ENCODE results near the gene CACNA2D4.

The CACNA2D4 gene

DNA sequence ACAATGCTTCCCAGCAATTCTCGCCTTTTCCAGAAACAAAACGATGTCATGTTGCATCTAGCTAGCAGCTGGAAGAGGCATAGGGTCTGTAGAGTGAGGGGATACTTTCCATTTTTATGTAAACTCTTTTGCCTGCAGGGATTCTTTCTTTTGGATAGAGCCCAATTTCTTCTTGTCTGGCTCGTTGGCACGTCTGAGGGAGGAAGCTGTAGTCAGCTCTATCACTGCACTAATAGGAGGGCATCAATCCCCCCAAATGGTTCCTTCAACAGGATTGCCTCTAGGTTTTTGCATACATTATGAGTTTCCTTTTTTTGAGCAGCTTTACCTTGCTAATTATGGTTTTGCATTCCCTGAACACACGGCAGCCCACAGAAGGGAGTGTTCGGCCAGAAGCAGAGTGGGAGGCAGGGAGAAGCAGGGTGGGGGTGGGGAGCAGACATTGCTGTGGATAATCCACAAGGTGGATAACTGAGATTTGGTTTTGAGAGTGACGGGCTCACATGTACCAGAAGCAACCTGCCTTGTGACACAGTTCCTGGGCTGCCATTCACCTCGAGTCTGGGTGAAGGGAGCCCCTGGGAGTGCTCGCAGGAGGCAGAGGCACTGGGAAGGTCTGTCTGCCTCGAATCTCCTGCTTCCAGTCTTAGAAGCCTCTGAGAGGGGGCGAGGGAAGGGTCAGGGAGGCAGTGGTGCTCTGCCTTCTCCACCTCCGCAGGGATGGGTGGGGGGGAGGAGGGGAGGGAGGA is 73.6 kb downstream of the CACNA2D4 start:
- no peak for DNase-seq (ENCODE audit: low read depth in 2 of 2)

DNA sequence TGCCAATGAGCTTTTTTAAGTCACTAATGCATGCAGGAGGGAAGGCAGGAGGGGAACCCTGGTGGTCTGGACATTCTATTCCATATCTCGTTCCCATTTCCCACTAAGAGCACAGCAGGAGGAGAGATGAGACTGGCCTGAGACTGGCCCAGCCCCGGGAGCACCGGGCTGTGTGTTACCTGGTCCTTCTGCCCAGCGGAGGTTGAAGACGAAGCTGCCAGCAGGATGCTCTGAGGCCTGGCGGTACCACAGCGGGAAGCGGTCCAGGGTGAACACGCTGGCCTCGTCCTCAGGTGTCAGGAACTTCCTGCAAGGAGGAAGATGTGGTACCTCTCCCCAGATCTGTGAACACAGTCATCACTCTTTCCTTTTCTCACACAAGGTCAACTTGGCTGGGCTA is 74.2 kb downstream of the CACNA2D4 start:
- no peak for DNase-seq (ENCODE audit: low read depth in 2 of 2)

DNA sequence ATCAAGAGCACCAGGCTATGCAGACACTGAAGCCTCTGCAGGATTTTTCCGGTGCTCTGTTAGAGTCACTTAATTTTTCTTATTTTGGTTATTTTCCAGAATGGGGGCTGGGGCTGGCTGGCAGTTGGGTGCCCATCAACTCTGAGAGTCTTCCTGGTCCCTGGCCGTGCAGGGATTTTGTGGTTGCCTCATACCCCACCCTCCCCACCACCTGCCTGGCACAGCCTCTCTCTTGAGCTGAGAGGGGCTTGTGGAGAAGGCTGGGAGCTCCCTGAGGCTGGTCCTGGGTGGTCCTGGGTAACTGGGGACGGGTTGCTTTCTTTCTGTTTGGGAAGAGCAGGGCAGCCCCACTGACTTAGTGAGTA is 74.8 kb downstream of the CACNA2D4 start:
- no peak for DNase-seq (ENCODE audit: low read depth in 2 of 2)

DNA sequence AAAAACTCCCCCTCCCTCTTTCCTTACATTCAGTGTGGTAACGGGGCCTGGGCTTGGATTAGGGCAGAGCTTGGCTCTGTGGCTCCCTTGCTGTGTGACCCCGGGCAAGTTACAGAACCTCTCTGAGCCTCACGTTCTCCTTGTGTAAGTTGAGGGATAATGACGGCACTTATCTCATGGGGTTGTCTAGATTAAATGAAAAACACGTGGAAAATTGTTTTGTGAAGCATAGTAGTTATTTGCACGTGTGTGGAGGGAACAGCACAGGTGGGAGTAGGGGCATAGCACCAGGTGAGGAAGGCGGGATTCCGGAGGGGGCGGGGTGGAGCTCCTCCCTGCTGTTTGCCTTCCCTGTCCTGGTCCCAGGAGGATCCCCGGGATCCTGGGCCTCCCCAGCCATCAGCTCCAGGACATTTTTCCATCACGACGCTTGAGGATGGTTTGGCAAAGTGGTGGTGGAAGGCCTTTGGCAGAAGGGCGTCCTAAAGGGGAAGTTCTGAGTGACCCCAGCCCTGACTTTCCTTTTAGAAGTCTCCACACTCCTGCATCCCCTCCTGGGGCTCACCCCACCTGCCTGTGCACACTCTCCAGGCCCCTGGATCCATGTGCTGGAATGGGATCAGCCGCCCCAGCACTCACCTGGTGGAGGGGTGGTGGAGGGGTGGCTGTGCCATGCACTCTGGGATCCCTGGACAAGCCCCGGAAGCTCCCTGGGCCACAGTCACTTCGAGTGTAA is 75.4 kb downstream of the CACNA2D4 start:
- DNase-seq (ENCODE audit: low read depth in 2 of 2): no peak

DNA sequence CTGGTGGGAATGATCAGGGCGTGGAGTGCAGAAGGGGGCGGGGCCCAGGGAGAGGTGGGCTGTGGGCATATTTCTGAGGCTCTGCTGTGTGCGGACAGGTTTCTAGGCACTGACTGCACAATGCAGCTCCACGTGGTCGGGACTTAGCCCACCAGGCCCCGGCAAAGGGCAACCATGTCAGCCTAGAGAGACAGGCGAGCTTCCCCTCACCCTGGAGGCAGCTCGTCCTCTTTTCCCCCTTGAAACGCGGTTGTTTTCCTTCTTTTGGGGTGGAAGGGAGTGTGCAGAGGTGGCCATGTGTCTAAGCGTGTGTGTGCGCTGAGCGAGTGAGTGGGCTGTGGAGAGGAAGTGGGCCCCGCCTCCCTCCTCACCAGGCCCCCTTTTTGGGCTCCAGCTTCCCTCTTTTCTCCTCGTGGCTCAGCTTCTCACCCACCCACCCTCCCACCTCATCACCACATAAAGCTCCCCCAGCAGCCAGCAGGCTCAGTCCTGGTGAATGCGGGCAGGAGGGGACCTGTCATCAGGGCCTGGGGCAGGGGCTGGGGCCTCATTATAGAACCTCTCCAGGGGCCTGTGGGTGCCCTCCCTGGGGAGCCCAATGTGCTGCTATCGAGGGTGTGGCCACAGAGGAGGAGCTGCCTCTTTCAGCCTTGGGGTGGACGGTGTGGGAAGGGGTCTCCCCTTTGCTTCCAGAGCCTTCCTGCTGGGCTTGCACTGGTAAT is 76.1 kb downstream of the CACNA2D4 start:
- DNase-seq (ENCODE audit: low read depth in 2 of 2): no peak

DNA sequence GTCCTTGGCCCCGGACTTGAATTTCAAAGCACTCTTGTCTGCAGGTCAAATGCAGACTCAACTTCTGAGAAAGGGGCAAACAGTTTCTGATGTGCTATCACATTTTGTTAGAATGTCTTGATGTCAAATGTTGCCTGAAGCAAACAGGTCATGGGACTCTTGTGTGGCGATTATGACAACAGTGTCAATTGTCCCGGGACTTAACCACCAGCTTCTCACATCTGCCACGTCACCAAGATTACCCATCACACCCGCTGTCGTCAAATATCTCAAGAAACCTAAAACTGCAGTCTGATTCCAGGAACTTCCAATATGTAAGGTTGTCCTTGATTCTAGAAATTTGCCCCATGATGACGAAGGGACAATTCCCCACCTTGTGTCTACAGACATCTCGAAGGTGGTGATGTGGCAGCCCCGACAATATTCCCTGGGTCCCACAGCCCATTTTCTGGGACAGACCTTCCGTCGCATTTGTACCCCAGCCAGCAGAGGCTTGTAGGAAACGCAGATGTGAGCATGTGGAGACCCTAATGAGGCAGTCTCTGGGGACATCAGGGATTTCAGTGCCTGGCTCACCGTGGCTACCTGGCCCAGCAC is 76.8 kb downstream of the CACNA2D4 start:
- no peak for DNase-seq (ENCODE audit: low read depth in 2 of 2)

DNA sequence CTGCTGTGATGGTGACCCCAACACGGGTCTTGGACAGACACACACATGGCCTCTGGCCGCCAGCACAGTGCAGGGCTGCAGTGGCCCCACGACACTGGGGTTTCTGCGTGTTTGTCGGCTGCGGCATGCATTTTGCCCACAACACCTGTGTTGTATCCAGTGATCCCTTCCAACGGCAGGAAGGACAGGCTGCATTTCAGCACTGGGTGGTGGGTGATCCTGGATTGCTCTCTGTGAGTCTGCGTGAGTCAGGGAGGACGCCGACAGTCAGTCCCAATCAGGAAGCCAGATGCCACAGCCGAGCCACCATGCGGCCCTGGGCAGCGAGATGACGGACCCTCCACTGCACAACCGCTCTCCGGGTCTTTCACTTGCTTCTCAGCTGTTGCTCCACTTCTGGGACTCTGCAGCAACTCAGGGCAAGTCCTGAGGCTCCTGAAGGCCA is 77.4 kb downstream of the CACNA2D4 start:
- DNase-seq (ENCODE audit: low read depth in 2 of 2): no peak

DNA sequence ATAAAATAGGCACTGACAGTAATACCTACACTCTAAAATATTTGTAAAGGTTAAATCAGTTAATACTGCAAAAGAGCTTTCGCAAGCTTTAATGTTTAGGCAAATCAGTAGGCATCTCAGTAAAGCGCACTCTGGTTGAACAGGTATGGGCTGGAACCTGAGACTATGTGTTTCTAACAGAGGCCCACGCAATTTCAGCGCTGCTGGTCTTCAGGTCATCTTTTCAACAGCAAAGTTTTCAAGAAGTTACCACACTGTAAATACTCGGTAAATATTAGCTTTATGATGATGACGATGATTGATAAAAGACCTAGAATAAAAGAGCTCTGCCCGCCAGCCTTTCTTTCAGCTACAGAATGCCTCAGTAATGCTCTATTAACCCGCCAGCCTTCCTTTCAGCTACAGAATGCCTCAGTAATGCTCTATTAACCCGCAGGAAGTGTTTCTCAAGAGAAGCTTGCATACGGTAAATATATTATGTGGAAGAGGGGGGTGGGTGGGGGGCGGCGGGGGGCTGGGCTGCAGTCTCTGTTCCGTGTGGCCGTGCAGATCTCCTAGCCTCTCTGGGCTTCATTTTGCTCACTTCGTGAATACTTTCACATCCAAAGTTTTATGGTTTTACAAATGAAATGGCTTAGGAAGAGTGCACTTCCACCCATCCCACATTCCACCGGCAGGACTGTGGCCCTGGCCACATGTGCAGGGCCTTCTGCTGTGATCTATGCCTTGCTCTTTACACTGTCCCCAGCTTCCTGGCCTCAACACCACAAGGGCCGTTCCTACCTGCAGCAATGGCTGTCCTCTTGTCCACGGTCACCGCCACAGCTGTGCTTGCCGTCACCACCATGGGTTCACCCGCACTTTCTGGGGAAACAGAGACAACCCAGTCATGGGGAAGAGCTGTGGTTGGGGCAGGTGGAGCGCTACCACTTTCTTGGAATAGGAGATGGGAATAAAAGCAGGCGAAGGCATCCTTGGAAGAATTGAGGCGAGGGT is 78.2 kb downstream of the CACNA2D4 start:
- no peak for DNase-seq (ENCODE audit: low read depth in 2 of 2)

DNA sequence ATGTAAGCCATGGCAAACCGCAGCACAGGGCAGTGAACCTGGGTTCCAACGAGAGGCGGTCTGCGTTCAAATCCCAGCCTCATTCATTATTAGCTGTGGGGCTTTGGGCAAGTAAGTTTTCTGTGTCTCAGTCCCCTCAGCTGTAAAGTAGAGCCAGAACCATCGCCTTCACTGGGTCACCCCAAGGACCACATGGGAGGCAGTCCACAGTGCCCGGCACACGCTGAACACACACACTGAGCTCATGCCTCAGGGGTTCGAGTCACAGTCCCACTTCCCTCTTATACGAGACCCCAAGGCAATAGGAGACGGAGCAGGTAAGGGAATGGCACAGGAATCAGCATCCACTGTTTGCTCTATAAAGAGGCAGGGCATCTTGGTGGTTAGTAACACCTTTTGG is 79.0 kb downstream of the CACNA2D4 start:
- no peak for DNase-seq (ENCODE audit: low read depth in 2 of 2)

DNA sequence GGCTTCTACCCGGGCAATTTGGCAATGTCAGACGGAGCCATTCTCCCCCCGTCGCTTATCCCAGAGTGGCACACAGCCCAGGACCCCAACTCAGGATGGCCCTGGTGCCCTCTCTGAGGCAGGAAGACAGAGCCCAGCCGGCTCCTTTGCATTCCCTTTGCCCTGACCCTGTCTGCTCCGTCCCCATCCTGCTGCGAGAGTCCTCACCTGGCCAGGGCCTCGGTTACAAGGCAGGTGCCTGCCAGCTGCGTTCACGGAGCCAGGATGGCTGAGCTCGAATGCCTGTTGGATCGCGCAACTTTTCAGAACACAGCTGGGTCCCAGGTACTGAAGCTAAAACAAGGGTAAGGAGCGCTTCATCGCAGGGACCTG is 79.5 kb downstream of the CACNA2D4 start:
- no peak for DNase-seq (ENCODE audit: low read depth in 2 of 2)

DNA sequence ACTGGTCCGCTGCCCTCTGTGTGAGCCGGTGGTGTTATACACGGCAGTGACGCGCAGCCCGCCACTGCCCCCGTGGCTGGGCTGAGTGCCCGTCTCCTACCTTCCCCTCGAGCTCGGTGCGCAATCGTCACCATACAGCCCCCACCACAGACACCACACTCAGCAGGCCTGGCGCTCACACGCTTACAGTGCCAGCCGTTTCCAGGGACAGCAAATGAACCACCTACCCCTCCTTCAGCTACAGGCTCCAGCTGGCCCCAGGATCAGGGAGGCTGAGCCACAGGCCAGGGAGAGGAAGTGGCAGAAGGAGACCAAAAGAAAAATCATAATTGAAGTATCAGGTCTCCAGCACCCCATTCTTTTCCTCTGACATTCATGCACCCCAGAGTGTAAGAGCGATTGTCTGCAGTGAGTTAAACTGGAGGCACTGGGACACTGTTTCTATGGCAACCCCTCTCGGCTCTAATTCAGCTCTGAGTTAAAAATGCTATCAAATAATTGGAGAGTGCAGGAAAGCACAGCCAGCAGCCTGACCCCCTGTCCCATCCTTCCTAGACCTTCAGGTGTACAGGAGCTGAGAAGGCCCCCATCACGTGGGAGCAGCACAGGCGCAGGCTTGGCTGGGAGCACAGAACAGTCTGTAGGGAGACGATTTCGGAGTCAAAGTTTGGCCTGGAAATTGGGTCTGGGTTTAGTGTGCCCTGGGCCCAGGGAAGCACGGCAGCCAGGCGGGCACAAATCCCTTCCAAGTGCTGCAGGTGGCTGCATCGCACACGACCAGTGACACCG is 80.1 kb downstream of the CACNA2D4 start:
- DNase-seq (ENCODE audit: low read depth in 2 of 2): no peak

DNA sequence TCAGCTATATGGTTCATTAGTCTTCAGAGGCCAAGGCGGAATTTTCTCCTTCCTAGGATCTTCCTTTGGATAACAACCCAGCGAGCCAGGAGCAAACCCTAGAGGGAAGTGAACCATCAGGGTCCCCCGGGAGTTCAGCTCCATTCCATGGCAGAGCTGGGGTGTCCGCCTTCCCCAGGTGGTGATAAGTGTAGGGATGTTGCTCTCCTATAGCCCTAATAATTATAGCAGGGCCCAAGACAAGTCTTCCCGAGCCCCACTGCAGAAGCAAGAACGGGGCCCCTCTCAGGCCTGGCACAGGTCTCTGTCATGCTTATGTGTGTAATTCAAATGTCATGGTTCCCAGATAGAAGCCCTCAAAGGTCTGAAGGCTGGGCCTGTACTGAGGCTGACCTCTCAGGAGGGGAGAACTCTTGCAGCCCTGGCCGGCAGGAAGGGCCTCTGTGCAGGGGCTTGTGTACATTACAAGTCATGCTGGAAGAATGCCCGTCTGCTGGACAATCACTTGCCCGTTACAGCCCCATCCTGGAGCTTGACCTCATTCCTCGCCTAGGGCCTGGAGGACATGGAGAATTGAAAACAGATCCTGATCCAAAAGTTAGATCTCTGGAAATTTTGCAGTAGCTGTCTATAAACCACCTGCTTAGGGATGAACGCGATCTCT is 80.8 kb downstream of the CACNA2D4 start:
- no peak for DNase-seq (ENCODE audit: low read depth in 2 of 2)

DNA sequence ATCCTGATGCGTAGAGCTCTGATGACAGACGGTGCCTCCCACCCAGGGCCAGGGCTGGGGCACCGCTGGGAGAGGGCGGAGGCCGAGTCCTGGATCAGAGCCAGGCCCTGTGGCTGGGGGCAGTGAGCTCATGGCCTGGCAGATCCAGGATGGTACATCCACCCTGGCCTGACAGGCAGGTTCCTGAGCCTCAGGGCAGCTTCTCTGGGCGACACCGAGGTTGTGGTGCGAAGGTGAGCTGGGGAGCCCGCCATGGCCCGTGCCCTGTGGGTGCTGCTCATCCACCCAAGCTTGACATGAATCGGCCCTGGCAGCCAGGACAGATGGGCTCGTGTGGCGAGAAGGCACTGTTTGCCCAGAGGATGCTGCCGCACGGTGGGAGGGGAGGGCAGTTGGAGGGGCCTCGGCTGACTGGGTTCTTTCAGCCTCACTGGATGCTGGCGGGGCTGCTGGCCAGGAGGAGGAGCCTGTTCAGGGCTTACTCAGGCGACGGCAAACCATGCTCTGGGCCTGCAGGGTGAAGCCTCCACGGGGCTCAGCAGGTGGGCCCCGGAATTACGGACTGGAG is 81.5 kb downstream of the CACNA2D4 start:
- DNase-seq (ENCODE audit: low read depth in 2 of 2): no peak

DNA sequence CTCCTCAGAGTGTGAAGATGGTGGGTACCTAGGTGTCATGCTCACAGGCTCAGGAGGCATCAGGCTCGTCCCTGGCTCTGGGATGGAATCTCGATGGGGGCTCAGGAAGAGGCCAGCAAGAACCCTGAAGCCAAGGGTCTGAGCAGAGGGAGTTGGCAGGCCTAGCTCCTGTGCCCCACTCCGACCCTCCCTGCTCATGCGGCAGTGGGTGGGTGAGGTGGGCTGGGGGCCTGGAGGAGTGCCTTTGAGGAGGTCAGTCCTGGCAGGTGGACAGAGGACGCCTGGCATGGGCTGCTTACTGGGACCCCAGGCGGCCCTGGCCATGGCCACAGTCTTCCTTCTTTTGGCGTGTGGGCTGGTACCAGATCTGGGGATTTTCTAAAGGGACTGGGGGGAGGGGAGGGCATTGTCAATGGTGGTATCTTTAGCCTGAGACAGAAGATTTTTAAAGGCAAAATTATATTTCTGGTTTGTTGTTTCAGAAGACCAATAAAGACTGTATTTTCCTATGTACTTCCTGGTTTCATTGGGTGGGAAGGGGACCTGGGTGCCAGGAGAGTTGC is 82.1 kb downstream of the CACNA2D4 start:
- DNase-seq (ENCODE audit: low read depth in 2 of 2): no peak

DNA sequence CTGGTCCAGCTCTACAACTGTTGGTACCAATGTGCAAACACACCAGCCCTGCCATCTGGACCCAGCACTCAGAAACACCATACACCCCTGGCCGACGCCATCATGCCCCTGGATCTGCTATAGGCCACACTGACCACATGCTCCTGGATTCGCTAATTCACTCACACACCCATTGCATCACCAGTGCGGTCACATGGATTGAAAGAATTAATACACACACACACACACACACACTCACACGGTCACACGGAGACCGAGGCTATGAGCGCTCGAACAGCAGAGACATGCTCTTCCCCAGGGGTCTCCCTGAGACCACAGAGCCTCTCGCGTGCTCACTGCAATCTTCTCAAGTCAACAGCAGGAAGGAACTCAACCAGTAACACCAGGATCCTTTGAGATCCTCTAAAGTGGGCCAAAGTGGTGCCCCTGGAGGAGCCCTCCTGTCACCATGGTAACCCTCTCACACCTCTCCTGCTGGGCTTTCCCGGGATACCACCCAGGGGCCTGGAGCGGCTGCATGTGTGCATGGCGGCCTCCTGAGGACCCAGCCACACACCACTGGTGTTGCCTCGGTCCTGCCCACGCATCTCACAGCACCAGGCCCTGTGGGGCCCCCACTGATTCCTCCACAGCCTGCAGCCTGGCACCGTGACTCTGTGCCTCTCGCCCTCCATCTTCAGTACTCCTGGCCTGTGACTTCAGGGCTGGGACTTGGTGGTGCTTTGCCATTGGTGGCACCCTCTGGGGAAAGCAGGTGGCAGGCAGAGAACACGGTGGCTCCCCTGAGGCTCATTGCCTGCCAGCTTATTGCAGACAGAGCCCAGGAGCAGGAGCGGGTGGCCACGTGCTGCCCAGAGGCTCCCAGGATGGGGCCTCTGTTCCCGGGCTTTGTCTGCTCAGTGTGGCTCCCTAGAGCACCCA is 83.0 kb downstream of the CACNA2D4 start:
- no peak for DNase-seq (ENCODE audit: low read depth in 2 of 2)

DNA sequence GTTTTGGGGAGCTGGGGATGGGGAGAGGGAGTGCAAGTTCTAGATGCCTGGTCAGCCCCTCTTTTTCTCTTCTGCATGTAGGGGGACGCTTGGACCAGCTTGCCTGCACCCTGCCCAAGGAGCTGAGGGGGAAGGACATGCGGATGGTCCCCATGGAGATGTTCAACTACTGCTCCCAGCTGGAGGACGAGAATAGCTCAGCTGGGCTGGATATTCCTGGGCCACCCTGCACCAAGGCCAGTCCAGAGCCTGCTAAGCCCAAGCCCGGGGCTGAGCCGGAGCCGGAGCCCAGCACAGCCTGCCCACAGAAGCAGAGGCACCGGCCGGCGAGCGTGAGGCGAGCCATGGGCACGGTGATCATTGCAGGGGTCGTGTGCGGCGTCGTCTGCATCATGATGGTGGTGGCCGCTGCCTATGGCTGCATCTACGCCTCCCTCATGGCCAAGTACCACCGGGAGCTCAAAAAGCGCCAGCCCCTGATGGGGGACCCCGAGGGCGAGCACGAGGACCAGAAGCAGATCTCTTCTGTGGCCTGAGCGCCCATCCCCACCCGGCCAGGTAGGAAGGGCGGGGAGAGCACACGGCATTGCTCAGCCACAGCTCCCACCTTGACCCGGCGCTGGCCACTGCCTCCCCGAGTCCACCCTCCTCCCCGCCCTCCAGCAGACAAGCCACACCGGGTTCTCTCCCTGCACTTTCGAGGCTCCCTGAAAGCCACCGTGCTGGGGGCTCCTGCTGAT is 84.1 kb downstream of the CACNA2D4 start:
- DNase-seq (ENCODE audit: low read depth in 2 of 2): no peak

DNA sequence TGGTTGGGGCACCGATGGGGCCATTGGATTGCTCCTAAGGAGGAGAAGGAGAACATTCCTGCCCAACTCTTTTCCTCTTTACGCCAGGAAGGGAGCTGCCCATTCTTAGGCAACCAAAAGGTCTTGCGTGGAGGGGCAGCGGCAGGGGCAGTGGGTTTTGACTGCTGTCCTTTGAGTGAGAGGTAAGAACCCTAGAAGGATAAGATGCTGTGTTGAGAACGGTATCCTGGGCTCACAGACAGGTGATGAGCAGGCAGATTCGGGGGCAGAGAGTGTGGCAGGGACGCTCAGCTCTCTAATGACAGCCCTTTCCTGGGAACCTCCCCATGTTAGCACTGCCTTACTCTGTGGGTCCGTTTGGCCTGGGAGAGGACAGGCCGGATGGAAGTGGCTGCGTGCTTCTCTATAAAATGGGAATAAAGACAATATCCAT is 84.8 kb downstream of the CACNA2D4 start:
- no peak for DNase-seq (ENCODE audit: low read depth in 2 of 2)
